GM20000 (cell line): ENCODE measurements around the gene SLC46A1.

Experiments
- DNase-seq: peaks from one replicate; pipeline ENCODE4 v3.0.0; 2012; ENCODE audit warnings: low spot score
- TF ChIP-seq, protein P1 (sequence below): IDR thresholded peaks from 2 replicates; pipeline ENCODE4 v1.5.1; 2012; ENCODE audit warnings: mild to moderate bottlenecking, control low read depth; ENCODE audit errors: extremely low read depth, missing control alignments

SLC46A1 gene

DNA sequence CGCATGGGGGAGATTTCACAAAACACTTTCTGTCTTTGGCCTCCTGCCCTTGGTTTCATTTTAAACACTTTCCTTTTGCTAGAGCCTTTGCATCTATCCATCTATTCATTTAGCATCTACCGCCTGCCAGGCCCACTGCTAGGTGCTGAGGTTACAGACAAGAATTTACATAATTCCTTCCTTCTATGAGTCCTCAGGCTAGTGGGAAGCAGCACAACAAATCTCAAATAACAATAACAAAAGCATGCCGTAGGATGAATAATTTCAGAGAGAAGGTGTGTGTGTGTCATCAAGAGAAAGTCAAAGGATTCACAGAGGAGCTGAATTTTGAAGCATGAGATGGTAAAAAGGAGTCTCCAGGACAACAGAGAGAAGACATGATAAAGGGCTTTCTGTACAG is 6.1 kb upstream of the SLC46A1 start:
- TF ChIP-seq, protein P1, sequence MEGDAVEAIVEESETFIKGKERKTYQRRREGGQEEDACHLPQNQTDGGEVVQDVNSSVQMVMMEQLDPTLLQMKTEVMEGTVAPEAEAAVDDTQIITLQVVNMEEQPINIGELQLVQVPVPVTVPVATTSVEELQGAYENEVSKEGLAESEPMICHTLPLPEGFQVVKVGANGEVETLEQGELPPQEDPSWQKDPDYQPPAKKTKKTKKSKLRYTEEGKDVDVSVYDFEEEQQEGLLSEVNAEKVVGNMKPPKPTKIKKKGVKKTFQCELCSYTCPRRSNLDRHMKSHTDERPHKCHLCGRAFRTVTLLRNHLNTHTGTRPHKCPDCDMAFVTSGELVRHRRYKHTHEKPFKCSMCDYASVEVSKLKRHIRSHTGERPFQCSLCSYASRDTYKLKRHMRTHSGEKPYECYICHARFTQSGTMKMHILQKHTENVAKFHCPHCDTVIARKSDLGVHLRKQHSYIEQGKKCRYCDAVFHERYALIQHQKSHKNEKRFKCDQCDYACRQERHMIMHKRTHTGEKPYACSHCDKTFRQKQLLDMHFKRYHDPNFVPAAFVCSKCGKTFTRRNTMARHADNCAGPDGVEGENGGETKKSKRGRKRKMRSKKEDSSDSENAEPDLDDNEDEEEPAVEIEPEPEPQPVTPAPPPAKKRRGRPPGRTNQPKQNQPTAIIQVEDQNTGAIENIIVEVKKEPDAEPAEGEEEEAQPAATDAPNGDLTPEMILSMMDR = no peak
- DNase-seq = no peak

- TF ChIP-seq, protein P1 = no peak
Measured at GRCh38 chr17:28407974-28408306, 1.9 kb upstream of the SLC46A1 start.

DNA sequence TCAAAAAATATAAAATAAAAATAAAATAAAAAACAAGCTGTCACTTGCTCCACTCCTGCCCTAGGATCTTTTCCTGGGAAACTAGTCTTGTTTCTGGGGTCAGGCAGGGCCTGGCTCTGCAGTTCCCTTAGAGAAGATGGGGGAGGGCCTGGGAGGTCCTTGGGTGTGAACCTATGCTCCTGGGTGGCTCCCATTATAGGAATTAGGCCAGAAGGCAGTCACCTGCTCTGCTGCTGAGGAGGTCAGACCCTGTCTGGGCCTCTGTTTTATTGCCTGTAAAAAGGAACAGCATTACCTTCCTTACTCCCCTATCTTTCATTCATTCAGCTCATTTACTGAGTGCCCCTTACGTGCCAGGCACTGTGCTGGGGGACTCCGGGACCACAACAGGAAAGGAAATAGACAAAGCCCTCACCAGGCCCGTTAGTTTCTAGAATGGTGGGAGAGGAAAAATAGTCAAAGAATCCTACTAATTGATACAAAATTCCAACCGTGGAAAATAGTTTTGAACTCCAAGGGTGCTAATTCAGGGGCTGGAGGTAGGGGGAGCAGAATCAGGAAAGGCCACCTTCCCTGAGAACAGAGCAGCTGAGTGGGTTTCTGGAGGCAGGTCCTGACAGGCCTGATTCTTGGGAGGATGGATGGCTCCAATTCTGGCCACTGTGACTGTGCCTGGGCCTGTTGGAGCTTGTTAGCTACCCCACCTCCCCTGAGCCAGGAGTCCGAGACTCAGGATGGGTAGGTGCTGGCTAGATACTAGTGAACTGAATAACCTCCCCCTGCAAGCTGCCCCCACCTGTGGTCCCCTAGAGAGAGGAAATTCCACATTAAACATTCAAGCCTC is 1.3 kb upstream of the SLC46A1 start:
- TF ChIP-seq, protein P1 = no peak
- no peak for DNase-seq

More at GRCh38 chr17:28407974-28408306, 1.9 kb upstream of the SLC46A1 start:
- no peak for DNase-seq

- TF ChIP-seq, protein P1 = no peak
- DNase-seq = no peak
Measured at GRCh38 chr17:28406473-28406814, 432 bp upstream of the SLC46A1 start.

GRCh38 chr17:28404812-28405570 is 1.0 kb downstream of the SLC46A1 start:
- DNase-seq = no peak
- TF ChIP-seq, protein P1 = no peak

- TF ChIP-seq, protein P1 = no peak
- no peak for DNase-seq
Measured at GRCh38 chr17:28404461-28404811, 1.6 kb downstream of the SLC46A1 start.

DNA sequence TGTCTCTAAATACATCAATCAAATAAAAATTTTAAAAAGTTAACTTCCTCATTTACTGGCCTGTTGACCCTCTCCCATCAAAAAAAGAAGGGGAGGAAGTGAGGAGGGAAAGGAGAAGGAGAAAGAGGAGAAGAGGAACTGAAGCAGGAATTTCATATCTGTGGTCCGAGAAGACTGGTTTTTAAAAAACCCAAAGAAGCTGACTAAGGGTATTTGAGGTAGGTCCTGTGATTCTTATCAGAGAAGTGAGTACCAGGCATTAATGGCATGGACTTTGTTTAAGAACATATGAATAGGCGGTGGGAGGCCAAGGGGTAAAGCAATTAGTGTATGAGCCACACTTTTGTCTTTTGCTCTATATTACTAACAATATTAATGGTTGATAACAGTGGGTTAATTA is 2.0 kb downstream of the SLC46A1 start:
- DNase-seq = no peak
- TF ChIP-seq, protein P1 = no peak
